Left cardiac atrium (tissue), 4 donors: Measurements from ENCODE around the gene NLK. TPM values are rescaled to one million over a fixed set of nuclear protein-coding genes. Genes with fewer than 3 reads are reported as not detected.
"Not testable (repeated sequence)": the region's sequence is repeated elsewhere in the genome, so short reads cannot be mapped to it uniquely, and the experiment has no call there.

Experiments used
- ATAC-seq, 2 donors: fragments of 200-7000 bp; cut with Tn5 transposase; one replicate each; pipeline ENCODE4 v1.9.1; 2020; ENCODE audit warnings: mild to moderate bottlenecking in 2 of 2, moderate library complexity in 2 of 2
- DNase-seq: peaks from one replicate; pipeline ENCODE4 v3.0.0-alpha.2; 2020
- intact Hi-C, 2 donors: fragments of 100-400 bp; cut with DNase I; formaldehyde crosslinking; loops; one replicate each; pipeline versions ENCODE4 v1.14.1 to v1.15.1; 2022 to 2023
- total RNA-seq, 2 donors: library from RNA; stranded (reverse); fragmentation: NEBNext Ultra II Directional; extraction: Animal tissue kit (Norgen Biotek cat#: 25700); gene quantifications; one replicate each; pipeline ENCODE4 v1.2.1, GENCODE V29; 2021
- donor health status: DM: no; HTN: yes; CAD: no.
- donor health status: DM: no; HTN: yes; CAD: no; lungs with severe emphysema.
- donor health status: DM: yes; HTN: yes; CAD: no.
- donor health status: Dilated cardiomyopathy.

Gene NLK
- total RNA-seq, 2 donors from 2014 or later, result 19.4 to 22.5 TPM

- intact Hi-C loops, result loop anchor here in 1 of 2 donors (10.0 kb wide), 1 partner anchor 63 kb away; no protein-coding TSS in a partner anchor
- no peak for ATAC-seq
- no peak for DNase-seq
These were observed 55.4 kb downstream of the NLK start for GRCh38 chr17:28097901-28098300.

GRCh38 chr17:28098591-28098990 lies 56.1 kb downstream of the NLK start:
- intact Hi-C loops, result loop anchor here in 1 of 2 donors (10.0 kb wide), 1 partner anchor 64 kb away; no protein-coding TSS in a partner anchor
- DNase-seq, ATAC-seq: not testable (repeated sequence)

- DNase-seq (no peak), ATAC-seq (no peak)
- intact Hi-C loops, result no loop called here
These were observed 57.8 kb downstream of the NLK start for GRCh38 chr17:28100251-28100650.

- ATAC-seq (no peak), DNase-seq (no peak)
- intact Hi-C loops, result no loop called here
These were observed 58.5 kb downstream of the NLK start for GRCh38 chr17:28100936-28101335.

- DNase-seq (no peak), ATAC-seq (no peak)
- intact Hi-C loops, result no loop called here
These were observed 59.4 kb downstream of the NLK start for GRCh38 chr17:28101919-28102318.

GRCh38 chr17:28105501-28105900 lies 63.0 kb downstream of the NLK start:
- intact Hi-C loops, result no loop called here
- DNase-seq (no peak), ATAC-seq (no peak)

GRCh38 chr17:28110184-28110583 lies 67.7 kb downstream of the NLK start:
- ATAC-seq (no peak), DNase-seq (no peak)
- intact Hi-C loops, result no loop called here

- DNase-seq, result no peak
- intact Hi-C loops, result no loop called here
- ATAC-seq, result peak in 1 of 2 donors; percentile 44
These were observed 69.7 kb downstream of the NLK start for GRCh38 chr17:28112181-28112580.

- ATAC-seq, result peak in 1 of 2 donors; percentile 64
- intact Hi-C loops, result no loop called here
- no peak for DNase-seq
These were observed 70.1 kb downstream of the NLK start for GRCh38 chr17:28112606-28113005.

- intact Hi-C loops, result no loop called here
- DNase-seq (no peak), ATAC-seq (no peak)
These were observed 70.8 kb downstream of the NLK start for GRCh38 chr17:28113269-28113668.

- ATAC-seq (no peak), DNase-seq (no peak)
- intact Hi-C loops, result no loop called here
These were observed 72.6 kb downstream of the NLK start for GRCh38 chr17:28115046-28115445.

GRCh38 chr17:28117304-28117703 lies 74.8 kb downstream of the NLK start:
- DNase-seq (no peak), ATAC-seq (no peak)
- intact Hi-C loops, result no loop called here

GRCh38 chr17:28118362-28118761 lies 75.9 kb downstream of the NLK start:
- intact Hi-C loops, result no loop called here
- DNase-seq, result no peak
- ATAC-seq, result no peak

- DNase-seq (no peak), ATAC-seq (no peak)
- intact Hi-C loops, result no loop called here
These were observed 76.6 kb downstream of the NLK start for GRCh38 chr17:28119046-28119445.

- no peak for DNase-seq
- no peak for ATAC-seq
- intact Hi-C loops, result no loop called here
These were observed 77.1 kb downstream of the NLK start for GRCh38 chr17:28119560-28119959.

- ATAC-seq, result no peak
- no peak for DNase-seq
- intact Hi-C loops, result loop anchor here in 1 of 2 donors (5.0 kb wide), 1 partner anchor 37 kb away; no protein-coding TSS in a partner anchor
These were observed 78.3 kb downstream of the NLK start for GRCh38 chr17:28120766-28121165.

- ATAC-seq (no peak), DNase-seq (no peak)
- intact Hi-C loops, result loop anchor here in 1 of 2 donors (5.0 kb wide), 1 partner anchor 32 kb away; no protein-coding TSS in a partner anchor
These were observed 82.5 kb downstream of the NLK start for GRCh38 chr17:28124962-28125361.

GRCh38 chr17:28125526-28126378 lies 83.3 kb downstream of the NLK start:
- DNase-seq (no peak), ATAC-seq (no peak)
- intact Hi-C loops, result no loop called here

- DNase-seq, result no peak
- intact Hi-C loops, result no loop called here
These were observed 84.7 kb downstream of the NLK start for GRCh38 chr17:28127196-28127595.

GRCh38 chr17:28128779-28129178 lies 86.3 kb downstream of the NLK start:
- intact Hi-C loops, result no loop called here
- DNase-seq (no peak), ATAC-seq (no peak)

More at GRCh38 chr17:28127196-28127595, 84.7 kb downstream of the NLK start:
- no peak for ATAC-seq

GRCh38 chr17:28130472-28130871 lies 88.0 kb downstream of the NLK start:
- intact Hi-C loops, result no loop called here
- ATAC-seq (no peak), DNase-seq (no peak)
